Peyer's patch (tissue), 4 donors: ENCODE results near the gene ZNF763. TPM values are rescaled to one million over a fixed set of nuclear protein-coding genes. Genes with fewer than 3 reads are reported as not detected.
A peak's percentile ranks its signal among the peaks of the same experiment; 100 is the strongest.

Experiments
- DNase-seq, 3 donors: peaks; one replicate each; pipeline ENCODE4 v3.0.0-alpha.2; 2017 to 2019
- H3K27ac ChIP-seq, 4 donors: fragments of 200-600 bp; sonication (generic); one replicate each; pipeline ENCODE4 v1.5.1; 2016 to 2019
- H3K27me3 ChIP-seq, 2 donors: fragments of 200-600 bp; sonication (generic); one replicate each; pipeline ENCODE4 v1.5.1; 2019
- H3K36me3 ChIP-seq, 3 donors: fragments of 200-600 bp; sonication (generic); one replicate each; pipeline ENCODE4 v1.5.1; 2016 to 2019
- H3K4me1 ChIP-seq, 4 donors: fragments of 200-600 bp; sonication (generic); one replicate each; pipeline ENCODE4 v1.5.1; 2016 to 2019
- H3K4me3 ChIP-seq, 4 donors: fragments of 200-600 bp; sonication (generic); 1 replicate in 3 of 4; 2 replicates in 1 of 4; pipeline ENCODE4 v1.5.1; 2016 to 2019; ENCODE audit warnings: mild to moderate bottlenecking in 1 of 4
- H3K9me3 ChIP-seq, 4 donors: fragments of 200-600 bp; sonication (generic); one replicate each; pipeline ENCODE4 v1.5.1; 2016 to 2019; ENCODE audit warnings: mild to moderate bottlenecking in 1 of 4
- POLR2A ChIP-seq, 2 donors: fragments of 450-650 bp; IDR thresholded peaks; one replicate each; pipeline ENCODE4 v1.5.1; 2017; ENCODE audit warnings: antibody characterized with exemption in 2 of 2, mild to moderate bottlenecking in 2 of 2, moderate library complexity in 2 of 2
- total RNA-seq, 4 donors: library from RNA; depleted of rRNA; stranded (reverse); fragments of >200 nt; gene quantifications; one replicate each; pipeline ENCODE4 v1.1.0, GENCODE V29; 2016
- TF ChIP-seq, protein P1 (sequence below), 6 experiments: fragments of 450-650 bp in 4 of 6; fragments of 200-600 bp in 2 of 6; sonication (generic) in 1 of 6; IDR thresholded peaks; one replicate each; pipeline ENCODE4 v1.5.1; 2017 to 2019; ENCODE audit warnings: antibody characterized with exemption in 6 of 6, mild to moderate bottlenecking in 3 of 6, moderate library complexity in 1 of 6

The ZNF763 gene
- total RNA-seq, 4 donors from 2014 or later, result 4.1 to 18.6 (median 8.3) TPM

DNA sequence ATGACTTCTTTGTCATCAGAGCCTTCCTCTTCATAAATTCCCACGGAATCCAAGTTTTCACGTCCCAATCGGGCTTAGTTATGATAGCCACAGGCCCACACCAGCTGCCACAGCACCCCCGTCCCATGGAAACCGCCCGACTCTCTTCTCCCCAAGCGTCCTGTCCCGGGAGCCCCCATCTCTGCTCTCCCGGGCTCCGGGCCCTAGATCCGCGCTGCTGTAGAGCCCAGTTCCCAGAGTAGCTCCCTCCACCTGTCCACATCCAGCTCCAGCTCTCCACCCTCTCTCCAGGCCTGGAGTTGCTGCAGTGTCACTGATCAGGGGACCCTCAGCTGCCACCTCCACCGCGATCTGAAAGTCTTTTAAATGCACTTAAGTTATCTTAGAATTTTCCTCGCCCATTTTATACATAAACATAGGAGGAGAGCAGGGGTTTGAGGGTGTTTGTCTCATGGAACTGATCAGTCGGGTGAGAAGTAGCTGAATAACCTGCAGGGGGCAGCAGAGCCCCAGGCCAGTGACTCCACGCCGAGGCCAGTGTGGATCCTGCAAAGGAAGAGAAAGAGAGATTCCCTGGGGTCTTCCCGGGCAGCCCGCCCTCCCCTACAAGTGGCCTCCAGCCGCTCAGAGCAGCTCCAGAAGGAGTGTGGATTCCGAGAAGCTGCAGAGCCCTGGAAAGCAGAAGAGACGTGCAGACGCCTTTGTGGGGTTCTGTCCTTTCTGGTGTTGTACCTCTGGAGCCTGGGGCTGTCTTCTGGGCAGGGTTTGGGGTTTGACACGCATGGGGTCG, 1.1 kb upstream of the ZNF763 start:
- H3K27ac ChIP-seq, result peak overlapping the region; percentile 86 to 95 (median 92)
- H3K4me1 ChIP-seq, result peaks cover 0 to 18% (median 5%) of the 10 kb centered on the region in 4 donors
- DNase-seq, result peak; percentile 73 to 90 (median 78)
- TF ChIP-seq POLR2A (IDR thresholded peaks at IDR 0.05), result no peak
- TF ChIP-seq, protein P1, sequence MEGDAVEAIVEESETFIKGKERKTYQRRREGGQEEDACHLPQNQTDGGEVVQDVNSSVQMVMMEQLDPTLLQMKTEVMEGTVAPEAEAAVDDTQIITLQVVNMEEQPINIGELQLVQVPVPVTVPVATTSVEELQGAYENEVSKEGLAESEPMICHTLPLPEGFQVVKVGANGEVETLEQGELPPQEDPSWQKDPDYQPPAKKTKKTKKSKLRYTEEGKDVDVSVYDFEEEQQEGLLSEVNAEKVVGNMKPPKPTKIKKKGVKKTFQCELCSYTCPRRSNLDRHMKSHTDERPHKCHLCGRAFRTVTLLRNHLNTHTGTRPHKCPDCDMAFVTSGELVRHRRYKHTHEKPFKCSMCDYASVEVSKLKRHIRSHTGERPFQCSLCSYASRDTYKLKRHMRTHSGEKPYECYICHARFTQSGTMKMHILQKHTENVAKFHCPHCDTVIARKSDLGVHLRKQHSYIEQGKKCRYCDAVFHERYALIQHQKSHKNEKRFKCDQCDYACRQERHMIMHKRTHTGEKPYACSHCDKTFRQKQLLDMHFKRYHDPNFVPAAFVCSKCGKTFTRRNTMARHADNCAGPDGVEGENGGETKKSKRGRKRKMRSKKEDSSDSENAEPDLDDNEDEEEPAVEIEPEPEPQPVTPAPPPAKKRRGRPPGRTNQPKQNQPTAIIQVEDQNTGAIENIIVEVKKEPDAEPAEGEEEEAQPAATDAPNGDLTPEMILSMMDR (IDR thresholded peaks at IDR 0.05), result peak; percentile 62 to 88 (median 74)
- no peaks in the 10 kb centered on the region for H3K27me3 ChIP-seq
- H3K4me3 ChIP-seq, result no peak overlapping the region
- no peaks in the 10 kb centered on the region for H3K9me3 ChIP-seq
- no peaks in the 10 kb centered on the region for H3K36me3 ChIP-seq

DNA sequence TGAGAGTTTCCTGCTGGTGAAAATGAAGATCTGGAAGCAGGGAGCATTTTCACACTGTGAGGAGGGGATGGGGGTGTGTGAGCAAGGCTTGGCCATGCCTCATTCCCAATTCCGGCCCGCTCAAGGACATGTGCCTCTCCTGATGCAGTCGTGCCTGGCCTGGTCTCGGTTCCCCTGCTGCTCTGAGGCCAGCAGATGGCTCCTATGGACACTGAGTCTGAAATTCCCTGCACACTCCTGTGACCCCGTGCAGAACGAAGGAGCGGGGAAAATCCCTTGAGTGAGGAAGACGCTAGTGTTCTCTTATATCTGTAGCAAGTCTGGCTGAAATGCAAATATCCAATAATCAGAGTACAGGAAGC, 363 bp upstream of the ZNF763 start:
- H3K36me3 ChIP-seq, result no peaks in the 10 kb centered on the region
- TF ChIP-seq POLR2A (IDR thresholded peaks at IDR 0.05), result no peak
- TF ChIP-seq, protein P1 (IDR thresholded peaks at IDR 0.05), result peak in 2 of 6 experiments; percentile 20 to 30
- peak overlapping the region; percentile 50 to 90 (median 64) for H3K4me3 ChIP-seq
- H3K9me3 ChIP-seq, result no peaks in the 10 kb centered on the region
- H3K27ac ChIP-seq, result peak overlapping the region; percentile 86 to 95 (median 92)
- no peaks in the 10 kb centered on the region for H3K27me3 ChIP-seq
- peaks cover 0 to 18% (median 5%) of the 10 kb centered on the region in 4 donors for H3K4me1 ChIP-seq
- DNase-seq, result no peak

DNA sequence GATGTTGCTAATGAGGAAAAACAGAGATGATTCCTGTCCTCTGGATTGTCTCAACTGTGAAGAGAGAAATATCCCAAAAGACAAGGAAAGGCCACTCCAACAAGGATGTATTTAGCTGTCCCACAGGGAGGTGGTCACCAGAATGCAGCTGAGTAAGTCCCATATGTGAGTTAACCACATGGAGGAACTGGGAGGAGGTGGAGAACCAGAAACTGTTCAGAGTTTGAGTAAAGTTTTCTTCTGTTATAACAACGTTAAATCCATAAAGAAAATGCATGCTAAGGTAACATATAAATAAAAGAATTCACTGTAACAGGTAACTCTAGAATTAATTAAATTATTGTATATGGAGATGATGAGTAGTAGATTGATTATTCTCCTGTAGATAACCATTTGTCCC, 5.3 kb downstream of the ZNF763 start:
- no peak for DNase-seq
- H3K4me3 ChIP-seq, result no peak overlapping the region
- H3K4me1 ChIP-seq, result peaks cover 0 to 10% (median 2%) of the 10 kb centered on the region in 4 donors
- H3K27ac ChIP-seq, result no peak overlapping the region
- no peak for TF ChIP-seq POLR2A (IDR thresholded peaks at IDR 0.05)
- TF ChIP-seq, protein P1 (IDR thresholded peaks at IDR 0.05), result no peak
- no peaks in the 10 kb centered on the region for H3K36me3 ChIP-seq
- H3K27me3 ChIP-seq, result no peaks in the 10 kb centered on the region
- peaks cover 0 to 9% (median 0%) of the 10 kb centered on the region in 4 donors for H3K9me3 ChIP-seq

DNA sequence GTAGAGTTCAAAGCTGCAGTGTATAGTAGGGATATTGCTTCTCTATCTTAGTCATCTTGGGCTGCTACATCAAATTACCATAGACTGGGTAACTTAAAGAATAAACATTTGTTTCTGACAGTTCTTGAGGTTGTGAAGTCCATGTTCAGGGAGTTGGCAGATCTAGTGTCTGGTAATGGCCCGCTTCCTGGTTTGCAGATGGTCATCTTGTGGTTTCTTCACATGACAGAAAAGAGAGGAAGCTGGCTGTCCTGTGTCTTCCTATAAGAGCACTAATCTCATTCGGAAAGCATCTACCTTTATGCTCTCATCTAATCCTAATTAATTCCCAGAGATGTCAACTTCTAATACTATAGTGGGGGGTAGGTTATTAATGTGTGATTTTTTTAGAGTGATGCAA, 6.2 kb downstream of the ZNF763 start:
- no peak overlapping the region for H3K4me3 ChIP-seq
- no peaks in the 10 kb centered on the region for H3K27me3 ChIP-seq
- TF ChIP-seq, protein P1 (IDR thresholded peaks at IDR 0.05), result no peak
- TF ChIP-seq POLR2A (IDR thresholded peaks at IDR 0.05), result no peak
- H3K9me3 ChIP-seq, result peaks cover 0 to 14% (median 0%) of the 10 kb centered on the region in 4 donors
- no peak overlapping the region for H3K27ac ChIP-seq
- no peak for DNase-seq
- no peaks in the 10 kb centered on the region for H3K36me3 ChIP-seq
- peaks cover 0 to 4% (median 0%) of the 10 kb centered on the region in 4 donors for H3K4me1 ChIP-seq

DNA sequence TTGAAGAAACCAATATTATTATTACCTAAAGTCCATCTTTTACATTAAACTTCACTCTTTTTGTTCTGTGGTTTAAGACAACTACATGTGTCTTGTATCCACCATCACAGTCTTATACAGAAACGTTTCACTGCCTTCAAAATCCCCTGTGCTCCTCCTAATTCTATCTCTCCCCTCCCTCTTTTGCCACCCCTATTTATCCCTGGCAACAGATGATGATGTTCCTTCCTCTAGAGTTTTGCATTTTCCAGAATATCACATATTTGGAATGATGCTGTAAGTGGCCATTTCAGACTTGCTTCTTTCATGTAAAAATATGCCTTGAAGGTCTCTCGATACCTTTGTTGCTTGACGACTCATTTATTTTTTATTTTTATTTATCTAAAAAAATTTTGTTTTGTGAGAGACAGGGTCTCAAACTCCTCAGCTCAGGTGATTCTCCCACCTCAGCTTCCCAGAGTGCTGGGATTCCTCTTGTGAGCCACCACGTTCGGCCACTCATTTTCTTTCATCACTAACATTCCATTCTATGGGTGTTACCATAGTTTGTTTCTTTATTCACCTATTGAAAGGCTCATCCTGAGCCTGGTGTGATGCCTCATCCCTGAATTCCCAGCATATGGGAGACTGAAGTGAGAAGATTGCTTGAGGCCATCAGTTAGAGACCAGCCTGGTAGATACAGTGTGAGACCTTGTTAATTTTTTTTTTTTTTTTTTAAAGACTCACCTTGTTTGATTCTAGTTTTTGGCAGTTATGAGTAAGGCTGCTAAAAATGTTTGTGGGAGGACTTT, 8.4 kb downstream of the ZNF763 start:
- H3K4me1 ChIP-seq, result no peaks in the 10 kb centered on the region
- TF ChIP-seq, protein P1 (IDR thresholded peaks at IDR 0.05), result no peak
- TF ChIP-seq POLR2A (IDR thresholded peaks at IDR 0.05), result no peak
- peaks cover 0 to 17% (median 0%) of the 10 kb centered on the region in 3 donors for H3K36me3 ChIP-seq
- no peak overlapping the region for H3K4me3 ChIP-seq
- no peak for DNase-seq
- no peaks in the 10 kb centered on the region for H3K27me3 ChIP-seq
- peaks cover 0 to 34% (median under 1%) of the 10 kb centered on the region in 4 donors for H3K9me3 ChIP-seq
- no peak overlapping the region for H3K27ac ChIP-seq
